NCI-H1694 treated with DMSO at 0.1 percent for 48 hours (cell line): ENCODE data around the gene IQCF5.
"Not testable (repeated sequence)": the region's sequence is repeated elsewhere in the genome, so short reads cannot be mapped to it uniquely, and the experiment has no call there.

Source experiments
- DNase-seq: peaks from one replicate; lab custom pipeline; 2025; lab: John Stamatoyannopoulos, UW

Gene IQCF5

DNA sequence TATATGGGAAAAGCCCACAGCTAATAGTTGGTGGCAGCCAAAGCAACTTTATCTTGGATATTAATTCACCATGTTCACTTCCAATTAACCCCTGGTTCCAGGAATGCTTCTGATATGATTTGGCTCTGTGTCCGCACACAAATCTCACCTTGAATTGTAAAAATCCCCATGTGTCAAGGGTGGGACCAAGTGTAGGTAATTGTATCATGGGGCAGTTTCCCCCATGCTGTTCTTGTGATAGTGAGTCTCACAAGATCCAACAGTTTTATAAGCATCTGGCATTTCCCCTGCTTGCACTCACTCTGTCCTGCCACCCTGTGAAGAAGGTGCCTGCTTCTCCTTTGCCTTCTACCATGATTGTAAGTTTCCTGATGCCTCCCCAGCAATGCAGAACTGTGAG lies 6.5 kb downstream of the IQCF5 start:
- DNase-seq: not testable (repeated sequence)

DNA sequence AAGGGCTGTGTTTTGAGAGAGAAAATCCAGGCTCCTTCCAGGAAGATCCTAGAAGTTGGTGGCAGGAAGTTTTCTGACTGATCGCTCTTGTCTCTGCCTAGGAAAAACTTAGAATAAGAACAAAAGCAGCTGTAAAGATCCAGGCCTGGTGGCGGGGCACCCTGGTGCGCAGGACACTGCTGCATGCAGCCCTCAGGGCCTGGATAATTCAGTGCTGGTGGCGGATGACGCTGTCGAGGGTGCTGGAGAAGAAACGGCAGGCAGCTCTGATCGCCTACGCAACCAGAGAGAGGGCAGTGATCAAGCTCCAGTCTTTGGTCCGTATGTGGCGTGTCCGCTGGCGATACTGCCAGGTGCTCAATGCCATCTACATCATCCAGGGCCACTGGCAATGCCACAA lies 12.5 kb downstream of the IQCF5 start:
- DNase-seq: no peak

DNA sequence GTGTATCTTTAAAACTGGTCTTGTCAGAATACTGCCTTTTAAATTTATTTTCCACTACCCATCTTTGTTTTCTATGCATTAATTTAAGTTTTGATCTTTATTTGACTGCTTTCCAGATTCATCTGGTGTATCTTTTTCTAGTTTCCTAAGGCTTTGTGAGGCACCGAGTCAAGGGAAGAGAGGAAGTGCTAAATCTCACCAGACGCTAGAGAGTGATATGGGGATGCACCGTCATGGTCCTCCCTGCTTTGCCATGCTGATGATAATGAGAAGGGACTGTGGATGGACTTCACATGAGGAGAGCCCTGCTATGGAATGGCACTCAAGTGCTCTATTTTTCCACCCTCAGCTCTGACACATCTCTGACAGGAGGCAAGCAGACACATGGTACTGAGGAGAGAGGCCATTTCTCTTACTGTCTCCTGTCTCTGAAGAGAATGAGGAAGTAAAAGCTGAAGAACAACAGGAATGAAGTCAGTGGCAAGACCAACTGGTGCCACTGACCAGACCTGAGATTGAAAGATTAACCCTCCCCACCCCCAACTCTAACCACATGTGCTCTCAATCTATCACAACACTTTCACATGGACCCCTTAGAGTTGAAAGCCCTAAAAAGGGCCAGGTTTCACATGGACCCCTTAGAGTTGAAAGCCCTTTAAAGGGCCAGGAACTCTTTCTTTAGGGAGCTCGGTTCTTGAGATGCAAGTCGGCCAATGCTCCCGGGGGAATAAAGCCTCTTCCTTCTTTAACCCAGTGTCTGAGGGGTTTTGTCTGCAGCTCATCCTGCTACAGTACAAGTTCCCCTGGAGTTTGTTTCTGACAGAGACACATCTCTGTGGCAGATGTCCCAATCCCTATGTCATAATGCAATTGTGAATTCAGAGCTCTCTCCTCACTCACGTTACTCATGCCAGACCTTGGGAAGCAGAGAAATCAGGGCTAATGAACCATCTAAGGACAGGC lies 14.4 kb downstream of the IQCF5 start, which contains the start of gene IQCF2:
Gene IQCF2, plus strand, starts transcription at position 913 of the 963 bp plus-strand sequence. CDS start 52 bp downstream, outside the sequence.
- no peak for DNase-seq

DNA sequence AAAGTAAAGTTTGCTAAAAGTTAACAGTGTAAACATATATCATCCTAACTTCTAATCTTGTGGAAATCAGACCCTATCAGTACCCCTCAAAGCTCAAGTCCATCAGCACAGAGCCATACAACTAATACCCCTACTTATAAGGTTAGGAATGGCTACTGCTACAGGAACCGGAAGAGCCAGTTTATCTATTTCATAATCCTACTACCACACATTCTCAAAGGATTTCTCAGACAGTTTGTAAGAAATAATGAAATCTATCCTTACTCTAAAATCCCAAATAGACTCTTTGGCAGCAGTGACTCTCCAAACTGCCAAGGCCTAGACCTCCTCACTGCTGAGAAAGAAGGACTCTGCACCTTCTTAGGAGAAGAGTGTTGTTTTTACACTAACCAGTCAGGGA lies 20.0 kb downstream of the IQCF5 start:
- DNase-seq: not testable (repeated sequence)

- no peak for DNase-seq
These were observed 30.3 kb downstream of the IQCF5 start for GRCh38 chr3:51845129-51845528.

DNA sequence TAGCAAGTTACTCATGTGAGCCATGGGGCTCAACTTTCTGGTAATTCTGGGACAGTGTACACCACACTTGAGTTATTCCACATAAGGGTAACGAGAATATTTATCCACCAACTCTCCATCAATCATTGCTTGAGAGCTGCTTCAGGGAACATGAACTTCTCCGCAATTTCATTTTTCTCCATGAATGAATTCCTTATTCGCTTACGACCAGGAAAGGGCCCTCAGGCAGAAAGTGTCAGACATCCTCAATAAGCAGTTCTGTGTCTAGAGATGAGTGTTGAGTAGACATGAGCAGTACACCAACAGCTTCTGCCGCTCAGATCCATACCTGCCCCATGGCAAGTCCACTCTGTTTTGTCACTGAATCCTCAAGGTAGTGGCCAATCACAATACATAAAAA lies 38.8 kb downstream of the IQCF5 start:
- no peak for DNase-seq

DNA sequence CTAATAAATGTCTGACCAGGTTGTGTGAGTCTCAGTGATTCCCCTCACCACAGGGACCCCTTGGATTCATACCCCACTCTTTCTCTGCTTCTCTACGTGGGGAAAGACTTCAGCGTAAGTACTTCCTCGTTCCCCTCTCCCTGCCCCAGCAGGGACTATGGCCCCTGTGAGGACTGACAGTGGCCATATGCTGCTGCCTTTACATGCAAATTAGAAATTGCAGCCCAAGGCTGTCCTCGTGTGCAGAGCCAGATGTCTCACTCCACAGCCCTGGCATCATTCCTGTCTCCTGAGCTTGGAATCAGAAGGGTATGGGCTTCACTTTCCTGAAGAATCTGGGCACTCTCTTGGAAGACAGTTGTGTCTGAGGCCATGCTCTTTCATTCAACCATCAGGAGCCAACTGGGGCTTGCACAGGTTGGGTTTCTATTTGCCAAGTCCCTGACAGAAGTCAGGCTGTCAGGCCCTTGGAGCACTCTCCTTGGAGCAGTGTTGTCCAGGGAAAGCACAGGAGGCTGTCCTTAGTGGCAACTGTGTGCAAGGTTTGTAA lies 44.5 kb downstream of the IQCF5 start:
- DNase-seq: no peak

DNA sequence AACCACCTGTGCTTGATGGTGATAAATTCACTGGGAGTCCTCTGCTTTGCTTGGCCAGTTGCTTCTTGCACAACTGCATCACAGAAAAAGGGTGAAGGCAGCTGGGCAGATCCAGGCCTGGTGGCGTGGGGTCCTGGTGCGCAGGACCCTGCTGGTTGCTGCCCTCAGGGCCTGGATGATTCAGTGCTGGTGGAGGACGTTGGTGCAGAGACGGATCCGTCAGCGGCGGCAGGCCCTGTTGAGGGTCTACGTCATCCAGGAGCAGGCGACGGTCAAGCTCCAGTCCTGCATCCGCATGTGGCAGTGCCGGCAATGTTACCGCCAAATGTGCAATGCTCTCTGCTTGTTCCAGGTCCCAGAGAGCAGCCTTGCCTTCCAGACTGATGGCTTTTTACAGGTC lies 45.1 kb downstream of the IQCF5 start:
- DNase-seq: no peak

GRCh38 chr3:51828297-51828696 lies 47.1 kb downstream of the IQCF5 start:
- no peak for DNase-seq
